NT2/D1 (cell line): ENCODE results near the gene PLPPR1.

Source experiments
- SUZ12 ChIP-seq: IDR thresholded peaks from 2 replicates; pipeline ENCODE4 v1.6.1; 2011; ENCODE audit not compliant: insufficient read length, insufficient read depth; ENCODE audit errors: extremely low read depth
- YY1 ChIP-seq: IDR thresholded peaks from 2 replicates; pipeline ENCODE4 v1.6.1; 2011; ENCODE audit not compliant: insufficient read length, insufficient read depth

- TF ChIP-seq YY1, result no peak
- no peak for TF ChIP-seq SUZ12
Measured at GRCh38 chr9:101232405-101232977, 204.0 kb downstream of the PLPPR1 start.
